CD4-positive, alpha-beta T cell treated with Interleukin-6 for 4 hours (primary cell): ENCODE results near the gene CD5L.

Experiments used
- DNase-seq: peaks from one replicate; pipeline ENCODE4 v3.0.0-alpha.2; 2020; ENCODE audit warnings: mixed read lengths

CD5L gene

DNA sequence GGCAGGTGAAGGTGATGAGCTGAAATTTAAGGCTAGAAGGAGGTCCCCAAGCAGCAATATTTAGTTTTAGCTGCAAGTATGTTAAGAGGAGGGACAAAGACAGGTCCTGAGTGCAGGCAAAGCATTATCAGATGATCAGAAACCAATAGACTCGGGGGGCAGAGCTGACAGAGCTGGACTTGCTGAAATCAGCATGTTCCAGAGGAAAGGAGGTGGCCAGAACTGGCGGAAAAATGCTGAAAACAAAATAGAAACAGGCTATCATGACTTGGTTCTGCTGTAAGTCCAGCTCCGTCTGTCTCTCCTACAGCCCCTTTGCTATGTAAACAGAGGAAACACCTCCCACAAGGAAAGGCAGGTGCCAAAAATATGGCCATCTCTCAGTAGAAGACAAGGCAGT is at the start of gene CD5L:
TSS of gene CD5L (minus strand) at position 101 of the 400 bp plus-strand sequence. CDS start 107 bp downstream, outside the sequence.
- DNase-seq = no peak

DNA sequence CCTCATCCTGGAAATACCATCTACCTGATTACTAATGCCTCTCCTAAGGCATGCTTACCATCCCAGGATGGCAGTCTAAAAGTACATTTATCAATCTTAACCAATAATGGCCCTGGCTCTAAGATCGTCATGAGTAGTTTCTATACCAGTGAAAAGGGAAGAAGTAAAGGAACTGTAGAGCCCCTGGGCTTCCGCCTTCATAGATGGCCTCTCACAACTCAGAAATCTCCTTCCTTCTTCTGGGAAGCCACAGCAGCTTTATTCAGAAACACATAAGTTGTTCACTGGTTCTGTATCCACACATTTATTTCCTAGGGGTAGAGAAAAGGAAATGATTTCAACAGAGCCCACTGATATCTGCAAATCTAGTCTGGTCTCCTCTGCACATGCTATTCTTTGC is 41.0 kb upstream of the CD5L start:
- DNase-seq = no peak

DNA sequence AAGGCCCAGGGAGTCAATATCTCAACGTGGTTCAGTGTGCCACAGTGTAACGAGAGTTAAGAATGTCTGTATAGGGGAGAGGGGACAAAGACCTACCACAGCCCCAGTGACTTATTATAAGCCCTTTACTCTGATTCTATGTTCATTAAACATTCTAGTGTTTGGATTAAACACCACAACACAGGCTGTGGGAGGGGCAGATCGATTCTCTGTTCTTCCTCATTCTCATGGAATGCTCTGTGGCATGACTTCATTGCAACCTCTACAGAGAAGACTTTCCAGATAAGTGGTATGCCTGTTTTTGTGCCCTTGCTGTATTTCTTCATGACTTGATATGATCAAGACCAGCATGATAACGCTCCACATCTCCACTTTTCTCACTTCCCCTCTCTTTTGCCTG is 39.0 kb upstream of the CD5L start:
- DNase-seq = no peak

DNA sequence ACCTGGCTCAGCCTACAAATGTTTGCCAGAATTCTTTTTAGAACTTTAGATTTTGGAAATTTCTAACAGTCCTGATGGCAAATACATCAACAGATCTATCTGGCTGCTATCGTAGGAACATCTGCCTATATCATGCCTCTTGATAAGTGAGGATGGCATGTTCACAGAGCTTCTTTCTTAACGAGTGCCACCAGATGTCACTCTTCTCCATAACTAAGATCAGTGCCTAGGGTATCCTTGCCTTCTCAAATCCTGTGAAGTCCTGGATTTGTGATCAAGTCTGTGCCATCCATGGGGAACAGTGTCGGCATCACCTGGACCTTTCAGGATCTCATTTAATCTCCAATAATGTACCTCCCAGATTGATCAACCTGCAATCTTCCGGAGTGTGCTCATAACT is 36.5 kb upstream of the CD5L start:
- DNase-seq = no peak

DNA sequence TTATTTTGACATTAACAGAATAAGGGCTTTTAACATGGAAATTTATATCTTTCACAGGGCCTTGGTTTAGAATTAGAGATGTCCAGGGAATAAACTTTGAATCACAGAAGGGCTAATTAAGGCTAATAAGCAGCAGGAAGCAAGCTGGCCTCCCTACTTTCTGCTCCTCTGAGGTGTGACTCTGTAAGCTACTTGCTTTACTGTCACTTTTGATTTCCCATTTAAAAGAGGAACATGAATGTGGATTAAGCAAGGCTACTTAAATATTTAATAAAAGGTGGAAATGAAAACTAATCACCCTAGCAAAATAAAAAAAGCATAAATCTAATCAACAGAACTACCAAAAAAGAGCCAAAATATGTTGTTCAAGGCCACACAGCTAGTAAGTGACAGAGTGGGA is 28.9 kb upstream of the CD5L start:
- no peak for DNase-seq

DNA sequence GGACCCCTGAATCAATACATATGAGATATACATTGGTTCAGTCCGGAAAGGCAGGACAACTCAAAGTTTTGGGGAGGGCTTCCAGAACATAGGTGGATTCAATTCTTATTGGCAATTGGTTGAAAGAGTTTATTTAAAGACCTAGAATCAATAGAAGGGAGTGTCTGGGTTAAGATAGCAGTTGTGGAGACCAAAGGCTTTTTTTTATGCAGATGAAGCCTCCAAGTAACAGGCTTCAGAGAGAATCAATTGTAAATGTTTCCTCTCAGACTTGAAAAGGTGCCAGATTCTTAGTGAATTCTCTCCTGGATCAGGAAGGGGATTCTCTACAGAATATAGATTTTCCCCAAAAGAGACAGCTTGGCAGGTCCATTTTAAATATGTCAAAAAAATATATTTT is 27.0 kb upstream of the CD5L start:
- DNase-seq = no peak

DNA sequence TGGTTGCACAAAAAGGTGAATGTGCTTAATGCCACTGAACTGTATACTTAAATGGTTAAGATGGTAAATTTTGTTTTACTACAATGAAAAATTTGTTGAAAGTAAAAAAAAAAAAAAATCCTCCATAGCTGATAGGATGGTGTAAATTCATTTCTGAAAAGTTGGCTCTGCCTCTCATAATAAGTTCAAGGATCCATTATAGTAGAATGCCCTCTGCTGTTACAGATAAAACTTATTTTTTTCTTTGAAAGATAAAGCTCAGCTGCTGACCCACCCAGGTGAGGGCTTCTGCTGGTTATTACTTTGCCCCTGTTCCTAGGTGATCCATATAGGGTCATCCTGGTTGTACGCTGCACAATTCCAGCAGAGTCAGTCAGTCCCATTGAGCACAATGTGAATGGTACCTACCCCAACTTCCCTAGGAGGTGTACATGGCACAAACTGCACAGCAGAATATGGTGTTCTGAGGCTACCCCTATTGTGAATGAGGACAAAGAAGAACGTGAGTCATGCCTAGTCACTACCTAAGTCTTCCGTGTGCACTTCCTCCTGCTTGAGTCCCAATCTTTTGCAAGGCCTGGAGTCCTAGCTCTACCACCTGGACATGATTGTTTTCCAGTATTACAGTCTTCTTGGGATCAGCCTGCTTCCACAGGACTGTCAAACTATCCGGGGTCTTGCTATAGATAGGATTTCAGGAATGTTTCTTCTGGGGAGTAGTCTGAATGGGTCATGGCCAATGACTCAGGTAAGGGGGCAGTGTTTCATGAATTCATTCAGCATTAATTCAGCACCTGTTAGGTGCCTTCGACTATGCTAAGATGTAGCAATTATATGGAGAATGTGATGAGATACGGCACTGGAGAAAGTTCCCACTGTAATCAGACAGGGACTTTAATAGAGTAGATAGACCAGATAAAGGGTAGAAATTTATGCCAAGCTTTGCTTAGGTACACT is 20.8 kb upstream of the CD5L start:
- no peak for DNase-seq

DNA sequence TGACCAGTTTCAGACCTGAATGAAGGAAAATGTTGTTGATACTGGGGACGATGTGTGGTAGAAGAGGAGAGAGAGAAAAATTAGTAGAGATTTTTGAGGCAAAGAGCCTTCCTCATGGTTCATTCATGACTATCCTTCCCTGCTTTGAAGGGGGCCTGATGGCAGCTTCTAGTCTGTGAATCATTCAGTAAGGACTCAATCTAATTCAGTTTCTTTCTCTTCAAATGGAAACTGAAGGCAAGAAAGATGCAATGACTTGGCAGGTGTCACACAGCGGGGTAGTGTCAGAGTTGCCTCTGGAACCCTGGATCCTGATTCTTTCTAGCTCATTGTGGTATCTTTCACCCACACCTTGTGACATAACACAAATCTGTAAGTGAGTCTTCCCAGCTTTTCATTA is 14.9 kb upstream of the CD5L start:
- DNase-seq = no peak

DNA sequence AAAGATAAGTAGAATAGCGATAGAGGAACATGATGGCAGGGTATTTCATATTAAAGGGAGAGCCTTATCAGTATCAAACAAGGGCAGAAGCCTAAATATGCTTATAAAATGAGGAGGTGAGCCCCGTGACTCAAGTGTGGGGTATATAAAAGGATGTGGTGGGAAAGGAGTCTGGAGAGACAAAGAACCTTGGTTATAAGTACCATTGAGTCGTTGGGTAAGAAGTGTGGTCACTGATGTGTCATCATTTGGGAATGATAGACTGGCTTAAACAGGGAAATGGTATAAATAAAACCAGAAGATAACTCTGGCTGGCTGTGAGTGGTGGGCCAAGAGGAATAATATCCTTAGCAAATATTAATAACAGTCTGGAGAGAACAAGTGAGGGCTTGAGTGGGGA is 10.9 kb upstream of the CD5L start:
- no peak for DNase-seq

DNA sequence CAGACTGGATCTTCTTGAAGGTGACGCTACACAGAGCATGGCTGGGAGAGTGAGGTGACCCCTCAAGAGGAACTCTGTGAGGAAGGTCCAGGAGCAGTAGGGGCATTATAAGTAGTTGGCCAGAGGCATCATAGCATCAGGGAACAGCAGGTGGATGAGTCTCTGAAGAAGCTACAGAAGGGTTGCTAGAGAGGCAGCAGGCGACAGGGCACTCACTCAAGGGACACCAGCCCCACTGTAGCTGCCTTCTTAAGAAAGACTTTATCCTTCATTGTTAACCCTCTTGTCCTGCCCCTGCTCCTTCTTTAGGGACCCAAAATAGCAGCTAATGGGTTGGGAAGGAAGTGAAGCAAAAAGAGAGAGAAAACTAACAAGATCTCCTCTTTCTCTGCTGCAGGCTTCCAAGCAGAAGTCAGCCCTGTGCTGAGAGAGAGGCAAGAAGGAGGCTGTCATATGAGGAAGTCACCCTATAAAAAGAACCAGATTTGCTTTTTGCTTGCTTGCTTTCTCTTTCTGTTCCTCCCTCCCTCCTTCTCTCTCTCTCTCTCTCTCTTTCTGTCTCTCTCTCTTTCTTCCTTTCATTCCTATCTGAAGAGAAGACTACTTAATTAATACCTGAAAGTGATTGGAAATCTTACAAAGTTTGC is 7.7 kb upstream of the CD5L start:
- no peak for DNase-seq

DNA sequence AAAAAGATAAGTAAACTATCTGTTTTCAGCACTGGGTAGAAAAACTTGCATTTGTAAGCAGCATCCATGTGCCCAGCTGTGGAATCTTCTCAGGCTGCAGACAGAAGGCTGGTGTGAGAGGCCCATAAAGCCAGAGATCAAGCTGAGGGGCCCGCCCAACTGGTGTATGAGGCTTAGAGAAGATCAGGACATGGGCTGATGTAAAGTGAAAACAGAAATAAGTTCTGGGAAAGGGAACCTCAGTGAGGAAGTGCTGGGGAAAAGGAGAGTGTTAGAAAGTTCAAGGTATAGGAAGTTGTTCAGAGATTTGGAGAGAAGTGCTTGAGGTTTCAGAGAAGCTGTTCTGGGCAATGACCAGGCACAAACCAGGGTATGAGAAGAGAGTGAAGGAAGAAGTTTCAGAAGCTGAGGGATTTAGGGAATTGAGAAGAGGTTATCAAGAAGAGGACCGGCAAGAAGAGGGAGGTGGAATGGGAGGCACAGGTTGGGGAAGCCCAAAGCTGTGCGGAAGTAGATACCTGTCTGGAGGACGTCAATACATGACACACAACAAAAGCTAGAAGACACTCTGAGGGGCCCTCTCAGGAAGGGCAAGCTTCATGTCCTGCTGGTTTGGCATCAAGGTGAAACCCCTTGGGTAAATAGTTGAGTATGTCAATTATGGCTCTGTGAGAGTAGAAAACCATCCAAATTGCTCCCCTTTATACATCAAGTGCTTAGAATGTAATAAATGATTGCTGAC is 2.7 kb upstream of the CD5L start:
- no peak for DNase-seq

DNA sequence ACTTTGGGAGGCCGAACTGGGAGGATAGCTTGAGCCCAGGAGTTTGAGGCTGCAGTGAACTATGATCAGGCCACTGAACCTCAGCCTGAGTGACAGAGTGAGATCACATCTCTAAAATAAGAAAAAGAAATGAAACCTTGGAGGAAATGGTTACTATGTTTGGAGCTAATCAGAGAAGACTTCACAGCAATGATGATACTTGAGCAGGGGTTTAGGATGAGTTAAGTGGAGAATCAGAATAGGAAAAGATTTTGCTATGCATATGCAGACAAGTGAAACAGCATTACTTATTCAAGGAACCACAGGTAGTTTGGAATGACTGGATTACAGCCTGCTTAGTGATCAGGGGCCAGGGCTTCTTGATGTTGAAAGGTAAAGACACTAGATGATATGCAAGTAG is 1.3 kb upstream of the CD5L start:
- DNase-seq = no peak

DNA sequence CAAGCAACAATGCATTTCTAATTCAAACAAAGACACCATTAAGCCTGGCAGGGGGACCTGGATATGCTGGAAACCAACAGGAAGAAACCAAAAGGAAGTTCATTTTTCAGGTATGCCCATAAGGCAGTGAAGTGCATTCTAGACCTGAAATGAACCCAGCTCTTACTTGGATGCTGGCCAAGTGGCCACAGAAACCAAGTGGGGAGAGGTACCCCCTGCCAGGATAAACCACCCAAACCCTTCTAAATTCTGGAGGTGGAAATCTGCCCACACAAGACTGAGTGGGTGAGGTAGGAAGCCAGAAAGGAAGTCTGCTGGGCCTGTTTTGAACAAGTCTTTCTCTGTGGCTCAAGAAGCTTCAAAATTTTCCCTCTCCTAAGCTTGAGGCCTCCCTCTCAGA is 2.6 kb downstream of the CD5L start:
- DNase-seq = no peak

DNA sequence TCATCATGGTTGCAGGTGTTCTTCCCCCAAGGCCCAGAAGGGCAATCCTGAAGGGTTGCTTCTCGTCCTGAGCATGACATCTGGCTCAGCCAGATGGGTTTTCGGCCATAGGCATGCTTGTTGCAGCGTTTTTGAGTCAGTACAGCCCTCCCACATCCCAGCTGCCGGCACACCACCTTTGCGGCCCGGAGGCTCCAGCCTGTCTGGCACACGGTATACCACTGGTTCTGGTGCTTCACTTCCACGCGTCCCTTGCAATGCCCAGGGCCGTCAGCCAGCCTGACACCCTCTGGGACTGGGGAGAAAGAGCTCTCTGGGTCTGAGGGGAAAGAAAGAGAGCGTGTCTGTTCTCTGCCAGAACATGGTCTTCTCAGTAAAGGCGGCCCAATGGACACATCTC is 7.2 kb downstream of the CD5L start:
- no peak for DNase-seq

DNA sequence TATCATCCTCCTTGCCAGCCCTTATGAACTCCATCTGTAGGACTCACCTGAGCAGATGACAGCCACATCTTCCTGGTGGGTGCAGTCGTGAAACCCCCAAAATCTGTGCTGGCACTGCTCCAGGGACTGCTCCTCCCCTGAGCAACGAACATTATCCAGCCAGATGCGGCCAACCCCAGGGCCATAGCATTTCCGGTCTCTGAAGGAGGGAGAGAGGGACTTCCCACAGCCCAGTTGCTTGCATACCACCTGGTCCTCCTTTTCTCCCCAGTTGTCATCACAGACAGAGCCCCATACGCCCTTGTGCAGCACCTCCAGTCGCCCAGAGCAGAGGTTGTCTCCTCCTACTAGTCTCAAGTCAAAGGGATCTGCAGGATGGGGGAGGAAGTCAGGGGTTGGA is 8.5 kb downstream of the CD5L start:
- no peak for DNase-seq

DNA sequence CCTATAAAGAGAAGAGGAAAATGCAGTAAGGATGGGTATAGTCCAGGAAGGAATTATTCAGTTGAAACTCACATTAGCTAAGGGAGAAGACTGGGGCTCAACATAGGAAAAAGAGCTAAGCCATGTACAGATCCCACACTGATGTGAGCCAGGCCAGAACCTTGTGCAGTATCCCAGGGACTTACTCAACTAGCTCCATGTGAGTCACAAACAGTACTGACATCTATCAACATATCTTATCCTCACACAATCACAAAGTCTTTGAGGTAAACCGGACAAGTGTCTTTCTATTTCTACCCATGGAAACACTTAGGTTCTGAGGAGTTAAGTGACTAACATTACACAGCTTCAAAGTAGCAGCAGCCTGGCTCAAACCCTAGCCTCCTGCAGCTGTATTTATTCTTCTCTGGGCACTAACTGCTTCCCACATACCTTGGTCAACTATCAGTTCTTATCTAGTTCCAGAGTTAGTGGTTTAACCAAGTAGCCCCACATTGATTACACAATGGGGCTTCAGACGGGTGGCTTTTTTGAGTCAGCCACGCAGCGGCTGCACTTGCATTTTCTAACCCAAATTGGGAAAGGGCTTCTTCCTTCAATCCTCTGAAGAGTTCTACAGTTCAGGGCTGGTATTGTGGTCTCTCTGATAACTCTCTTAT is 9.5 kb downstream of the CD5L start:
- no peak for DNase-seq

DNA sequence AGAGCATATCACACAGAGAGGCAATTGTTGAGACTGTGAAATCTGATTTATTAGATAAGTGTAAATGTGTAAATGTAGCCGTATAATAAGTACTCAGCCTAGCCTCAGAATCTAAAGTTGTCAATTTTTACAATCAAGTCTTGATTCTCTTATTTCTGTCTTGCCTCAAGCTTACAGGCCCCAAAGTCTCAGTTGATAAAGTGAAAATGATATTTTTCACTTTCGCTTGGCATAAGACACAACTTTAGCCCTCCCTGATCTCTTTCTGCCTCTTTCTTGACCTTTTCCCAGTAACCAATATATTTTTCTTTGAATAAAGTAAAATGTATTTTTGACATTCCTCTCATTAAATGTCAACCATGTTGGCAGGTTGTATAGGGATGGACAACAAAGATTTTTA is 10.7 kb downstream of the CD5L start:
- DNase-seq = no peak

DNA sequence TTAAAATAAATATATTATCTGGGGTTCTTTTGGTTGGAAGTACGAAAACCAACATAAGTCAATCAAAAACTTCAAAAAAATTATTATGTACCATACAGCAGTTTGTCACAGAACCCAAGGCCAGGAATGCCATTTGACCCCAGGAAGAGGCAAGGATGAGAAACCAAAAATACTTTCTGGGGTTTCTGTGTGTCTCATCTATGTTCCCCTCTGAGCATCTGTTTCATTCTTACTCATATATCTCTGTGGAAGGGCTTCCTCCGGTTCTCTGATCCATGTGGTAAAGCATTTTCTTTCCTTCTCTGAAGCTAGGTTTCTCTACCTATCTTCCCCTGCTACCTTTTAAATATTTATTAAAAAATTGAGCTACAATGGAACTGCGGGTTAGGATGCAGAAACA is 11.9 kb downstream of the CD5L start:
- no peak for DNase-seq

DNA sequence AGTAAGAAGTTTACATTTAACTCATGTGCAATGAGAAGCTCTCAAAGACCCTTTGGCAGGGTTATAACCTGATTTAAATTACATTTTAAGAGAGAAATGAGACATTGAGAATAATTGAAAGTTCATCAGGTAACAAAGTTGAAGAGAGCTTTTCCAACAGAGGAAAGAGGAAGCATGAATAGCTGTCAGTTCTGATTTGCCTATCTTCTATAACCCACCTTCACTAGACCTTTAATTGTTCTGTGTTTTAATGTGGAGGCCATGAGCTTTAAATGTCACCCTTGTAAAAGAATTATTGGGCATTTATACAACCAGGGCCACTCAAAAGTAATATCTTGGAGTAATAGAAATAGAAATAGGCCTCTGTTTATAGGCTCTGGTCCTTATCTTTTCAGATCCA is 12.4 kb downstream of the CD5L start:
- no peak for DNase-seq

DNA sequence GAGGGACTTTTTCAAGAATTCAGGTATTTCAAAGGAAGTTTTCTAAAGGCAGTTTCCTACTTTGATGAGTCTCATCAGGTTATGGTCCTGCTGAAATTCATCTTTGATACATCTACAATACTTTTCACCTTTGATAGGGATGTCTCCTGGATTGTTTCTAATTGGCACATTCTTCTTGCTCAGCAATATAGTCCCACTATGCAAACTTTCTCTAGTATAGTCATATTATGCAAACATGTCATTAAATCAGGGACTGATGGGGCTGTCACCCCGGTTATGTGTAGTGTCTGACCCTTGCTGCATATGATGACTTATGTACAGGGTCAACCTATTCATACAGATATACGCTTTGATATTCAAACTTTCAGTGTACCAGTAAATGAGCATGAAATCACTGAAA is 21.3 kb downstream of the CD5L start:
- DNase-seq = no peak

DNA sequence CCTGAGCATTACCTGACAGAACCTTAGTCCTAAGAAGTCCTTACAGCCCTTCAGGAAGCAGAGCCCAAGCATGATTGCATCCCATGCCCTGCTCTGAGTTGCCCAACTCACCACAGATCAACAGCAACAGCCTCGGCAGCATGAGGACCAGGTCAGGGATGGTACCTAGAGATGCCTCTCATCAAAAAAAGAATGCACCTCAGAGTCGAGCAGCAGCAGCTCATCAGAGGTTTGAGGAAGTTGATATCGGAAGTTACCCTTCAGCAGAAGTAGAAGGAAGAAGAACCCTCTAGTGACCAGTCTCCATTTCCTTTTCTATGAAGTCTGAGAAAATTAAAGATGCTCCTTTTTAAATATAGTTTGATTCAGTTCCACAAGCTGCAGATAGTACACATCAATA is 21.7 kb downstream of the CD5L start, which contains the start of gene FCRL1:
TSS of gene FCRL1 (minus strand) at position 225 of the 400 bp plus-strand sequence. CDS start at position 142, 83 bp downstream.
- no peak for DNase-seq

DNA sequence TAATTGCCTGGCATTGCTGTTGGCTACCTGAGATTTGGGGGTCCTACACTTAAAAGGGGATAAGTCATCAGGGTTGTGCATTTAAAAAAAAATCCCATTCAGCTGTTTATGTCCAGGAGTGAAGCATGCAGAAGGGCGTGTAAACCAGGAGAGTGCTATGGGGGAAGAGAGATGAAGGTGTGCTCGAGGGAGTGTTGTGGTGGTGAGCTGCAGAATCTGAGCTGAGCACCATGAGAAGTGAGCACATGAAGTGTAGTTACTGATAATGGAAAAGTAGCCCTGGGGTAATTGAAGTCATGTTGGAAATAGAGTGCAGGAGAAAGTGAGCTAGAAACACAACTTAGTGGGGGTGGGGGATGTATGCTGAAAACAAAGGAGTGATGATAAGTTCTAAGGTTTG is 22.4 kb downstream of the CD5L start:
- DNase-seq = no peak

DNA sequence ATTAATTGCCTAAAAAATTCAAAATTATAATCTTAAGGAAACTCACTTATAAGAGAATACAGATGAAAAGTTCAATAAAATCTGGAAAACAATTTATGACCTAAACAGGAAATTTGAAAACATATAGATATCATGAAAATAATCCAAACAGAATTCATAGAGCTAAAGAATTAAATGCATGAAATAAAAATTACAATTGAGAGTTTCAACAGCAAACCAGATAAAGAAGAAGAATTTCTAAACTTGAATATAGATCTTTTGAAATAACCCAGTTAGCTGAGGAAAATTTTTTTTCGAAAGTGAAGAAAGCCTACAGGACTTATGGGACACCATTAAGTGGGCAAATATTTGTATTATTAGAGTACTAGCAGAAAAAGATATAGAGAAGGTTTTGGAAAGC is 28.3 kb downstream of the CD5L start:
- DNase-seq = no peak
